Ishikawa (cell line): ENCODE measurements around the gene HCFC1.

Experiments used
- CREB1 ChIP-seq: IDR thresholded peaks from 2 replicates; pipeline ENCODE4 v1.6.1; 2012; ENCODE audit warnings: low read depth
- TCF12 ChIP-seq: IDR thresholded peaks from 2 replicates; pipeline ENCODE4 v1.6.1; 2012; ENCODE audit warnings: low read depth

- TF ChIP-seq CREB1 (no peak), TCF12 (no peak)
Observed at GRCh38 chrX:153928846-153929245, 42.8 kb downstream of the HCFC1 start.
